ENCODE results near the gene GRM4.

DNA sequence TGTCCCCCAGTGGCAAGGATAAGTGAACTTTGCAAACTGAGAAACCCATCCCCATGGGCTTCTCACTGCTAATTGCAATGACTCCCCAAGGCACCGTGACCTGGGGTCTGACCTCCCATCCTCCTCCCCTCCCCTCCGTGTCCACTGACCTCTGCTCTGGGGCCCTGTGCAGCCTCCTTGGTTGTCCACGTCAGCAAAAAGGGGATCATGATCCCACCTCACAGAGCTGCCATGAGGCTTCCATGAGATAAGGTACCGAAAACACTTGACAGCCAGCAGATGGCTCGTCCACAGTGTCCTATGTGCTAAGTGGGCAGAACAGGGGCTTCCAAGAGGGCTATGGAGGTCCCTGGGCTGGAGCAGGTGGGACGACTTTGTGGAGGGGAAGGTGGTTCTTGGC, 104.5 kb downstream of the GRM4 start:
- TF ChIP-seq, protein P1, sequence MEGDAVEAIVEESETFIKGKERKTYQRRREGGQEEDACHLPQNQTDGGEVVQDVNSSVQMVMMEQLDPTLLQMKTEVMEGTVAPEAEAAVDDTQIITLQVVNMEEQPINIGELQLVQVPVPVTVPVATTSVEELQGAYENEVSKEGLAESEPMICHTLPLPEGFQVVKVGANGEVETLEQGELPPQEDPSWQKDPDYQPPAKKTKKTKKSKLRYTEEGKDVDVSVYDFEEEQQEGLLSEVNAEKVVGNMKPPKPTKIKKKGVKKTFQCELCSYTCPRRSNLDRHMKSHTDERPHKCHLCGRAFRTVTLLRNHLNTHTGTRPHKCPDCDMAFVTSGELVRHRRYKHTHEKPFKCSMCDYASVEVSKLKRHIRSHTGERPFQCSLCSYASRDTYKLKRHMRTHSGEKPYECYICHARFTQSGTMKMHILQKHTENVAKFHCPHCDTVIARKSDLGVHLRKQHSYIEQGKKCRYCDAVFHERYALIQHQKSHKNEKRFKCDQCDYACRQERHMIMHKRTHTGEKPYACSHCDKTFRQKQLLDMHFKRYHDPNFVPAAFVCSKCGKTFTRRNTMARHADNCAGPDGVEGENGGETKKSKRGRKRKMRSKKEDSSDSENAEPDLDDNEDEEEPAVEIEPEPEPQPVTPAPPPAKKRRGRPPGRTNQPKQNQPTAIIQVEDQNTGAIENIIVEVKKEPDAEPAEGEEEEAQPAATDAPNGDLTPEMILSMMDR (IDR thresholded peaks at IDR 0.05 in 8 of 11, conservative IDR thresholded peaks at IDR 0.05 in 3 of 11): no peak
- no peak for TF ChIP-seq POLR2A (IDR thresholded peaks at IDR 0.05)
